Measurements from ENCODE around the gene PPP2R2D.

- TF ChIP-seq, protein P1, sequence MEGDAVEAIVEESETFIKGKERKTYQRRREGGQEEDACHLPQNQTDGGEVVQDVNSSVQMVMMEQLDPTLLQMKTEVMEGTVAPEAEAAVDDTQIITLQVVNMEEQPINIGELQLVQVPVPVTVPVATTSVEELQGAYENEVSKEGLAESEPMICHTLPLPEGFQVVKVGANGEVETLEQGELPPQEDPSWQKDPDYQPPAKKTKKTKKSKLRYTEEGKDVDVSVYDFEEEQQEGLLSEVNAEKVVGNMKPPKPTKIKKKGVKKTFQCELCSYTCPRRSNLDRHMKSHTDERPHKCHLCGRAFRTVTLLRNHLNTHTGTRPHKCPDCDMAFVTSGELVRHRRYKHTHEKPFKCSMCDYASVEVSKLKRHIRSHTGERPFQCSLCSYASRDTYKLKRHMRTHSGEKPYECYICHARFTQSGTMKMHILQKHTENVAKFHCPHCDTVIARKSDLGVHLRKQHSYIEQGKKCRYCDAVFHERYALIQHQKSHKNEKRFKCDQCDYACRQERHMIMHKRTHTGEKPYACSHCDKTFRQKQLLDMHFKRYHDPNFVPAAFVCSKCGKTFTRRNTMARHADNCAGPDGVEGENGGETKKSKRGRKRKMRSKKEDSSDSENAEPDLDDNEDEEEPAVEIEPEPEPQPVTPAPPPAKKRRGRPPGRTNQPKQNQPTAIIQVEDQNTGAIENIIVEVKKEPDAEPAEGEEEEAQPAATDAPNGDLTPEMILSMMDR (IDR thresholded peaks at IDR 0.05), result no peak
- TF ChIP-seq POLR2AphosphoS5 (IDR thresholded peaks at IDR 0.05; ENCODE audit: low read depth, low read length) (no peak), SIN3A (IDR thresholded peaks at IDR 0.05; ENCODE audit: borderline replicate concordance, insufficient read depth, low read depth, low read length) (no peak)
- TF ChIP-seq, protein P2, sequence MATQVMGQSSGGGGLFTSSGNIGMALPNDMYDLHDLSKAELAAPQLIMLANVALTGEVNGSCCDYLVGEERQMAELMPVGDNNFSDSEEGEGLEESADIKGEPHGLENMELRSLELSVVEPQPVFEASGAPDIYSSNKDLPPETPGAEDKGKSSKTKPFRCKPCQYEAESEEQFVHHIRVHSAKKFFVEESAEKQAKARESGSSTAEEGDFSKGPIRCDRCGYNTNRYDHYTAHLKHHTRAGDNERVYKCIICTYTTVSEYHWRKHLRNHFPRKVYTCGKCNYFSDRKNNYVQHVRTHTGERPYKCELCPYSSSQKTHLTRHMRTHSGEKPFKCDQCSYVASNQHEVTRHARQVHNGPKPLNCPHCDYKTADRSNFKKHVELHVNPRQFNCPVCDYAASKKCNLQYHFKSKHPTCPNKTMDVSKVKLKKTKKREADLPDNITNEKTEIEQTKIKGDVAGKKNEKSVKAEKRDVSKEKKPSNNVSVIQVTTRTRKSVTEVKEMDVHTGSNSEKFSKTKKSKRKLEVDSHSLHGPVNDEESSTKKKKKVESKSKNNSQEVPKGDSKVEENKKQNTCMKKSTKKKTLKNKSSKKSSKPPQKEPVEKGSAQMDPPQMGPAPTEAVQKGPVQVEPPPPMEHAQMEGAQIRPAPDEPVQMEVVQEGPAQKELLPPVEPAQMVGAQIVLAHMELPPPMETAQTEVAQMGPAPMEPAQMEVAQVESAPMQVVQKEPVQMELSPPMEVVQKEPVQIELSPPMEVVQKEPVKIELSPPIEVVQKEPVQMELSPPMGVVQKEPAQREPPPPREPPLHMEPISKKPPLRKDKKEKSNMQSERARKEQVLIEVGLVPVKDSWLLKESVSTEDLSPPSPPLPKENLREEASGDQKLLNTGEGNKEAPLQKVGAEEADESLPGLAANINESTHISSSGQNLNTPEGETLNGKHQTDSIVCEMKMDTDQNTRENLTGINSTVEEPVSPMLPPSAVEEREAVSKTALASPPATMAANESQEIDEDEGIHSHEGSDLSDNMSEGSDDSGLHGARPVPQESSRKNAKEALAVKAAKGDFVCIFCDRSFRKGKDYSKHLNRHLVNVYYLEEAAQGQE (IDR thresholded peaks at IDR 0.05; ENCODE audit: insufficient read depth in 1 of 2, low read depth in 2 of 2, low read length in 1 of 2), result no peak
Observed at GRCh38 chr10:131911451-131911850, 10.6 kb downstream of the PPP2R2D start.
